Neural crest cell (in vitro differentiated cells): ENCODE results near the gene CCER1. TPM values are rescaled to one million over a fixed set of nuclear protein-coding genes. Genes with fewer than 3 reads are reported as not detected.

ENCODE experiments used
- DNase-seq: peaks from one replicate; pipeline ENCODE4 v3.0.0; 2021; ENCODE audit warnings: low read depth, mixed read lengths, low spot score
- H3K27ac Mint-ChIP-seq: one replicate; pipeline ENCODE4 v1.8.0; 2021; ENCODE audit warnings: mild to moderate bottlenecking, mixed read lengths; ENCODE audit not compliant: unreplicated experiment
- H3K27me3 Mint-ChIP-seq: 2 replicates; pipeline ENCODE4 v1.8.0; 2021; ENCODE audit warnings: low read depth, mild to moderate bottlenecking, mixed read lengths
- H3K36me3 Mint-ChIP-seq: 2 replicates; pipeline ENCODE4 v1.8.0; 2021; ENCODE audit warnings: low read depth, mild to moderate bottlenecking, mixed read lengths
- H3K4me1 Mint-ChIP-seq: 2 replicates; pipeline ENCODE4 v1.8.0; 2021; ENCODE audit warnings: mixed read lengths
- H3K4me3 Mint-ChIP-seq: one replicate; pipeline ENCODE4 v1.8.0; 2021; ENCODE audit warnings: mild to moderate bottlenecking, mixed read lengths
- H3K9me3 Mint-ChIP-seq: 2 replicates; pipeline ENCODE4 v1.8.0; 2021; ENCODE audit warnings: mixed read lengths
- total RNA-seq: library from RNA; stranded (reverse); gene quantifications from 2 replicates; pipeline ENCODE4 v1.2.1, GENCODE V29; 2021
- TF ChIP-seq, protein P1 (sequence below): fragments of 200-600 bp; sonication (generic); conservative IDR thresholded peaks from 2 replicates; pipeline ENCODE4 v1.5.0; 2021; ENCODE audit warnings: antibody characterized with exemption, mild to moderate bottlenecking

Gene CCER1
- total RNA-seq, 1 donor from 2014 or later: not detected

DNA sequence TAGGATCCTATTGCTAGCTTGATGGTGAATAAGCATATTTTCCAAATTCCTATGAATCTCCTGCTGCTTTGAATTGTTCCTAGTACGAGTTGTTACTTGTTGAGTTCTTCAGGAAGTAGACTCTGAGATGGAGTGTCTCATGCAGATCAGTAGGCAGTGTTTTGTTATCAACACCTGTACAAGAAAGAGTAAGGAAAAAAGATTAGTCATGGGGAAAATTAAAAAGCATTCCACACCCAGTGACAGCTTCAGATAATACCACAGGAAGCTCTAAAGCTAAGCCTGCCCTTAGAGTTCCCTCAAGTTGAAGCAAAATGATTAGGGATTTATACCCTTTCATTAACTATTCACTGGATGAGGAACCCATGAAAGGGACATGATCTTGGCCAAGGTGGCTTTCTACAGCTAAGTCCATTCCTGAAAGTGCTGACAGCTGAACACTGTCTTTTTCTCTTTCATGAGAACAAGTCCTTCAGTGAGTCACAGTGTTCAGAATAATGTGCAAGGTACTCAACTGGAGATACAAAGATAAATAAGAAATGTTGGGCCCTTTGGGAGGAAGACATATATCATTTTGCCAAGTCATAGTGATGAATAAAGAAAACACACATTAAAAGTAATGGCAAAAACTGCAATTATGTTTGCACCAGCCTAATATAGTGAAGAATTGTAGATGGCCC is 49.1 kb downstream of the CCER1 start:
- Mint-ChIP-seq H3K27ac (no peak overlapping the region), H3K4me3 (no peak overlapping the region), H3K27me3 (no peaks in the 10 kb centered on the region), H3K36me3 (no peaks in the 10 kb centered on the region), H3K9me3 (peaks cover 2% of the 10 kb centered on the region), H3K4me1 (peaks cover 8% of the 10 kb centered on the region)
- DNase-seq: no peak
- TF ChIP-seq, protein P1, sequence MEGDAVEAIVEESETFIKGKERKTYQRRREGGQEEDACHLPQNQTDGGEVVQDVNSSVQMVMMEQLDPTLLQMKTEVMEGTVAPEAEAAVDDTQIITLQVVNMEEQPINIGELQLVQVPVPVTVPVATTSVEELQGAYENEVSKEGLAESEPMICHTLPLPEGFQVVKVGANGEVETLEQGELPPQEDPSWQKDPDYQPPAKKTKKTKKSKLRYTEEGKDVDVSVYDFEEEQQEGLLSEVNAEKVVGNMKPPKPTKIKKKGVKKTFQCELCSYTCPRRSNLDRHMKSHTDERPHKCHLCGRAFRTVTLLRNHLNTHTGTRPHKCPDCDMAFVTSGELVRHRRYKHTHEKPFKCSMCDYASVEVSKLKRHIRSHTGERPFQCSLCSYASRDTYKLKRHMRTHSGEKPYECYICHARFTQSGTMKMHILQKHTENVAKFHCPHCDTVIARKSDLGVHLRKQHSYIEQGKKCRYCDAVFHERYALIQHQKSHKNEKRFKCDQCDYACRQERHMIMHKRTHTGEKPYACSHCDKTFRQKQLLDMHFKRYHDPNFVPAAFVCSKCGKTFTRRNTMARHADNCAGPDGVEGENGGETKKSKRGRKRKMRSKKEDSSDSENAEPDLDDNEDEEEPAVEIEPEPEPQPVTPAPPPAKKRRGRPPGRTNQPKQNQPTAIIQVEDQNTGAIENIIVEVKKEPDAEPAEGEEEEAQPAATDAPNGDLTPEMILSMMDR: no peak

DNA sequence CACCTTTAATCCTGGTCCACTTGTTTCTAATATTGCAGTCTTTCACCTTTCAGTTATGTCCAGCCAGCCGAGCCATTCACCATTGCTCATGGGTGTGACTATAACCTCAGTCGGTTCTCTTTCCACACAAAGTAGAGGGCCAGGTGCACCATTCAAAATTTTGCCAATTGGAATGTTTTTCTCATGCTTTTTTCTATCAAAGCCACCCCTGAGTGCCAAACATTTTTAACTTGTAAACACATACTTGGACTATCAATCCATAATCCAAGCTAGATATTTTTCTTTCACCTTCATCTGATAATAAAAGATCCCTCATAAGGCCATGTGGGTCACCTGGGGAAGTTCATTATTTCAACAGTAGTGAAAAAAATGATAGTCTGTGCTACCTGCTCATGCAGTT is 52.4 kb downstream of the CCER1 start:
- no peaks in the 10 kb centered on the region for H3K36me3 Mint-ChIP-seq
- no peak overlapping the region for H3K4me3 Mint-ChIP-seq
- no peaks in the 10 kb centered on the region for H3K4me1 Mint-ChIP-seq
- TF ChIP-seq, protein P1: no peak
- no peak overlapping the region for H3K27ac Mint-ChIP-seq
- H3K9me3 Mint-ChIP-seq: peaks cover 2% of the 10 kb centered on the region
- no peak for DNase-seq
- no peaks in the 10 kb centered on the region for H3K27me3 Mint-ChIP-seq

Other genes starting within 250 kb of the CCER1 start
- gene EPYC, start 49.8 kb upstream of the CCER1 start, total RNA-seq: not detected in 2 replicates
- not detected in 2 replicates for gene KERA, start 102.8 kb upstream of the CCER1 start, total RNA-seq
- 30.2 and 33.9 TPM in 2 replicates for gene LUM, start 156.3 kb upstream of the CCER1 start, total RNA-seq
- 17.9 and 19.6 TPM in 2 replicates for gene DCN, start 227.6 kb upstream of the CCER1 start, total RNA-seq